ENCODE measurements around the gene EIF4H. TPM values are rescaled to one million over a fixed set of nuclear protein-coding genes. Genes with fewer than 3 reads are reported as not detected.

Gene EIF4H
- total RNA-seq, 1 donor: 295 TPM

GRCh38 chr7:74197449-74198124 lies 23.4 kb downstream of the EIF4H start:
- Histone ChIP-seq H2AFZ (ENCODE audit: low read length) (no peak overlapping the region), H3K4me1 (ENCODE audit: insufficient read depth, low read length) (peaks cover 13% of the 10 kb centered on the region), H3K4me3 (ENCODE audit: insufficient read depth, low read length) (no peak overlapping the region), H3K27me3 (ENCODE audit: insufficient read depth, low read length) (no peaks in the 10 kb centered on the region), H3K9me3 (ENCODE audit: low read depth, low read length) (no peaks in the 10 kb centered on the region), H4K20me1 (ENCODE audit: insufficient read depth, low read length) (peaks cover 8% of the 10 kb centered on the region), H3K79me2 (ENCODE audit: insufficient read depth, low read length) (peaks cover 21% of the 10 kb centered on the region), H3K27ac (ENCODE audit: low read depth, low read length) (peak overlapping the region; percentile 23), H3K4me2 (ENCODE audit: insufficient read depth, low read length) (no peak overlapping the region), H3K36me3 (ENCODE audit: insufficient read depth, low read length) (peaks cover 44% of the 10 kb centered on the region)
- TF ChIP-seq CTCF (IDR thresholded peaks at IDR 0.05; ENCODE audit: extremely low read depth, low read depth, low read length): no peak
- DNase-seq (ENCODE audit: insufficient read length, low spot score, missing footprints): no peak

GRCh38 chr7:74199551-74200355 lies 25.6 kb downstream of the EIF4H start:
- H3K9me3 ChIP-seq (ENCODE audit: low read depth, low read length): no peaks in the 10 kb centered on the region
- H3K4me1 ChIP-seq (ENCODE audit: insufficient read depth, low read length): peaks cover 12% of the 10 kb centered on the region
- no peak for TF ChIP-seq CTCF (IDR thresholded peaks at IDR 0.05; ENCODE audit: extremely low read depth, low read depth, low read length)
- H3K36me3 ChIP-seq (ENCODE audit: insufficient read depth, low read length): peaks cover 22% of the 10 kb centered on the region
- no peak overlapping the region for H2AFZ ChIP-seq (ENCODE audit: low read length)
- no peak overlapping the region for H3K4me3 ChIP-seq (ENCODE audit: insufficient read depth, low read length)
- H4K20me1 ChIP-seq (ENCODE audit: insufficient read depth, low read length): peaks cover 2% of the 10 kb centered on the region
- peak; percentile 80 for DNase-seq (ENCODE audit: insufficient read length, low spot score, missing footprints)
- H3K27ac ChIP-seq (ENCODE audit: low read depth, low read length): peak overlapping the region; percentile 33
- no peaks in the 10 kb centered on the region for H3K27me3 ChIP-seq (ENCODE audit: insufficient read depth, low read length)
- peaks cover 3% of the 10 kb centered on the region for H3K79me2 ChIP-seq (ENCODE audit: insufficient read depth, low read length)
- H3K4me2 ChIP-seq (ENCODE audit: insufficient read depth, low read length): no peak overlapping the region

- H3K4me1 ChIP-seq (ENCODE audit: insufficient read depth, low read length): peaks cover 8% of the 10 kb centered on the region
- H3K9me3 ChIP-seq (ENCODE audit: low read depth, low read length): no peaks in the 10 kb centered on the region
- no peak overlapping the region for H2AFZ ChIP-seq (ENCODE audit: low read length)
- H3K4me3 ChIP-seq (ENCODE audit: insufficient read depth, low read length): no peak overlapping the region
- H3K27me3 ChIP-seq (ENCODE audit: insufficient read depth, low read length): no peaks in the 10 kb centered on the region
- DNase-seq (ENCODE audit: insufficient read length, low spot score, missing footprints): peak; percentile 91
- H3K79me2 ChIP-seq (ENCODE audit: insufficient read depth, low read length): no peaks in the 10 kb centered on the region
- H3K27ac ChIP-seq (ENCODE audit: low read depth, low read length): no peak overlapping the region
- peaks cover 8% of the 10 kb centered on the region for H3K36me3 ChIP-seq (ENCODE audit: insufficient read depth, low read length)
- H3K4me2 ChIP-seq (ENCODE audit: insufficient read depth, low read length): peak overlapping the region; percentile 47
- H4K20me1 ChIP-seq (ENCODE audit: insufficient read depth, low read length): peaks cover 3% of the 10 kb centered on the region
- peak; percentile 70 for TF ChIP-seq CTCF (IDR thresholded peaks at IDR 0.05; ENCODE audit: extremely low read depth, low read depth, low read length)
Measured at GRCh38 chr7:74202841-74203556, 28.8 kb downstream of the EIF4H start.

Data from osteoblast (primary cell).